ENCODE measurements around the gene LASP1. TPM values are rescaled to one million over a fixed set of nuclear protein-coding genes. Genes with fewer than 3 reads are reported as not detected.

LASP1 gene
- total and polyA plus RNA-seq, 2 of the 4 experiments (the other 2 are of a cell fraction): 79.8 to 262 TPM

DNA sequence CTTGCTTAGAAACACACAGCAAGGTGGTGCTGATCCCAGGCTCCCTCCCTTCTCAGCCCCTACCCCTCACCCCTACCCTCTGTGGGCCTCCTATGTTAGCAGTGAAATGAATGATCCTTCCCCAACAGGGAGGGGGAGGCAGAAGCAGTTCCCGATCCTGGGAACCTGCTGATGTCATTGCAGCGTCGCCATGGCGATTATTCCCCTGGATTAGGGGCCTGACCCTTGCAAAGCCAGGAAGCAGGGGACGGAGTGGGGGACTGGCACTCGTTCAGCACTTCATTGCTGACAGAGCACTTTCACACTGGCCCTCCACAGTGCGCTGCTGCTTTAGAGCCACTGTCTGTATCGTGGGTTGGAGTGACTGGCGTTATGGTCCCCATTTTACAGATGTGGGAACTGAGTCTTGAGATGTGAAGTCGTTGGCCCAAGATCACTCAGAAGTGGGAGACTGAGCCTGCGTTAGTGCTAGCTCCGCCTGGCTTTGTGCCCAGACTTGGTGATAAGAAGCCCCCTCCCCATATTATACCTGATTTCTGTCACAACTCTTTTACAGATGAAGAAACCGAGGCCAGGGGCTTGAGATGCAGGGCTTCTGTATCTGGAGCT, 26.6 kb downstream of the LASP1 start:
- Histone ChIP-seq H3K4ac (ENCODE audit: low read depth, low read length) (no peak overlapping the region), H3K23ac (ENCODE audit: low read depth, low read length) (no peak overlapping the region), H2BK120ac (ENCODE audit: low read depth, low read length) (no peak overlapping the region), H2BK5ac (ENCODE audit: low read depth, low read length, poor library complexity, severe bottlenecking) (no peak overlapping the region), H4K5ac (ENCODE audit: low read depth, low read length) (no peak overlapping the region), H4K91ac (ENCODE audit: insufficient read depth, low read depth, low read length) (no peak overlapping the region), H3K4me1 (ENCODE audit: control insufficient read depth, insufficient read depth, low read length) (peaks cover 35% of the 10 kb centered on the region), H3K36me3 (ENCODE audit: control insufficient read depth, insufficient read depth, low read length) (peaks cover 79% of the 10 kb centered on the region), H3K4me3 (ENCODE audit: insufficient read depth, low read depth, low read length) (no peak overlapping the region), H2BK20ac (ENCODE audit: low read depth, low read length) (no peak overlapping the region; the same call in 1 of the 2 replicates), H3K4me2 (ENCODE audit: low read depth, low read length) (no peak overlapping the region), H3K18ac (ENCODE audit: low read depth, low read length) (no peak overlapping the region), H3K9me1 (ENCODE audit: insufficient read depth, low read length) (peaks cover 17% of the 10 kb centered on the region), H4K20me1 (ENCODE audit: insufficient read depth, low read length) (peaks cover 99% of the 10 kb centered on the region), H2BK15ac (ENCODE audit: low read depth, low read length) (no peak overlapping the region), H4K8ac (ENCODE audit: low read depth in 2 of 2, low read length in 2 of 2) (0 out of 4 replicates have a peak overlapping the region, but pooled peaks of 1 of the 2 experiments have one; percentile 9), H3K27ac (ENCODE audit: insufficient read depth, low read length) (no peak overlapping the region), H3K9me3 (ENCODE audit: control insufficient read depth, insufficient read depth, low read length) (no peaks in the 10 kb centered on the region), H2AK5ac (ENCODE audit: low read depth, low read length) (no peak overlapping the region; the same call in 1 of the 2 replicates), H3K14ac (replicated peaks; ENCODE audit: low read depth, low read length) (0 out of 2 replicates have a peak overlapping the region, but pooled peaks have one; percentile 62), H3K27me3 (ENCODE audit: control insufficient read depth, insufficient read depth, low read length) (no peaks in the 10 kb centered on the region), H3K79me1 (ENCODE audit: low read depth in 1 of 2, low read length in 2 of 2) (peaks cover 49 to 93% of the 10 kb centered on the region in 2 experiments), H3K56ac (ENCODE audit: extremely low read depth, insufficient read depth, low read length) (no peak overlapping the region), H2AK9ac (replicated peaks; ENCODE audit: low read depth, low read length, poor library complexity) (peak overlapping the region; percentile 85), H3K9ac (ENCODE audit: low read depth, low read length) (no peak overlapping the region), H2AFZ (replicated peaks; ENCODE audit: low read length, poor library complexity) (peak overlapping the region; percentile 35)
- intact Hi-C loops (cut with micrococcal nuclease): no loop called here
- ATAC-seq (ENCODE audit: low read depth): no peak
- dilution Hi-C loops (cut with HindIII; ENCODE audit: low sequenced_read_pairs, unreplicated experiment): no loop called here
- BruUV-seq (replicated peaks): no TSS peak
- WGBS, 2 experiments (ENCODE audit: extremely low coverage in 2 of 2, insufficient read length in 1 of 2): 76% methylated on average over 4 of the region's 13 CpGs; no CpG with 5 or more reads in 1 of the 2 experiments
- ChIA-PET CTCF (no interaction called here), POLR2A (ENCODE audit: unreplicated experiment) (no interaction called here)
- peak; percentile 22 for DNase-seq
- TF ChIP-seq ELK1 (IDR thresholded peaks at IDR 0.05; ENCODE audit: borderline replicate concordance, low read depth, low read length) (no peak), MAFK (IDR thresholded peaks at IDR 0.05; ENCODE audit: low read depth, low read length) (peak; percentile 42)
- in situ Hi-C loops (cut with MboI; ENCODE audit: low sequenced_read_pairs): no loop called here

Data from IMR-90 (cell line).